ENCODE measurements around the gene CA10.

CA10 gene

GRCh38 chr17:52145476-52145875 lies 13.0 kb downstream of the CA10 start:
- DNase-seq = no peak

- DNase-seq = no peak
Measured at GRCh38 chr17:52143542-52143941, 15.0 kb downstream of the CA10 start.

- DNase-seq = no peak
Measured at GRCh38 chr17:52140601-52141000, 17.9 kb downstream of the CA10 start.

- no peak for DNase-seq
Measured at GRCh38 chr17:52138752-52139151, 19.8 kb downstream of the CA10 start.

- DNase-seq = no peak
Measured at GRCh38 chr17:52138350-52138749, 20.2 kb downstream of the CA10 start.

GRCh38 chr17:52136166-52136565 lies 22.3 kb downstream of the CA10 start:
- DNase-seq = no peak

GRCh38 chr17:52134641-52135040 lies 23.9 kb downstream of the CA10 start:
- DNase-seq = no peak

GRCh38 chr17:52128721-52129120 lies 29.8 kb downstream of the CA10 start:
- DNase-seq = no peak

- no peak for DNase-seq
Measured at GRCh38 chr17:52124993-52125392, 33.5 kb downstream of the CA10 start.

- DNase-seq = no peak
Measured at GRCh38 chr17:52124561-52124960, 34.0 kb downstream of the CA10 start.

GRCh38 chr17:52120465-52120864 lies 38.0 kb downstream of the CA10 start:
- no peak for DNase-seq

GRCh38 chr17:52110923-52111581 lies 47.5 kb downstream of the CA10 start:
- DNase-seq = no peak

GRCh38 chr17:52106638-52107261 lies 51.8 kb downstream of the CA10 start:
- no peak for DNase-seq

GRCh38 chr17:52106072-52106471 lies 52.4 kb downstream of the CA10 start:
- DNase-seq = no peak

GRCh38 chr17:52105591-52105990 lies 52.9 kb downstream of the CA10 start:
- DNase-seq = no peak

GRCh38 chr17:52096056-52096455 lies 62.5 kb downstream of the CA10 start:
- DNase-seq = no peak

GRCh38 chr17:52084176-52084575 lies 74.3 kb downstream of the CA10 start:
- no peak for DNase-seq

GRCh38 chr17:52079496-52079895 lies 79.0 kb downstream of the CA10 start:
- DNase-seq = no peak

- no peak for DNase-seq
Measured at GRCh38 chr17:52071712-52072111, 86.8 kb downstream of the CA10 start.

- no peak for DNase-seq
Measured at GRCh38 chr17:52064791-52065211, 93.7 kb downstream of the CA10 start.

GRCh38 chr17:52049496-52049895 lies 109.0 kb downstream of the CA10 start:
- DNase-seq = no peak

GRCh38 chr17:52049051-52049450 lies 109.5 kb downstream of the CA10 start:
- no peak for DNase-seq

GRCh38 chr17:52048137-52048898 lies 110.2 kb downstream of the CA10 start:
- no peak for DNase-seq

- DNase-seq = no peak
Measured at GRCh38 chr17:52047086-52047485, 111.4 kb downstream of the CA10 start.
